Measurements from ENCODE around the gene SMIM35.

SMIM35 gene

GRCh38 chr11:118001494-118001971 is 85.2 kb downstream of the SMIM35 start:
- Mint-ChIP-seq H3K27ac (peak overlapping the region; percentile 98), H3K36me3 (peaks cover 38% of the 10 kb centered on the region), H3K27me3 (no peaks in the 10 kb centered on the region), H3K4me1 (peaks cover 96% of the 10 kb centered on the region), H3K9me3 (peaks cover 5% of the 10 kb centered on the region), H3K4me3 (no peak overlapping the region)
- ATAC-seq, result no peak

- Mint-ChIP-seq H3K4me1 (peaks cover 95% of the 10 kb centered on the region), H3K27ac (peak overlapping the region; percentile 98), H3K27me3 (no peaks in the 10 kb centered on the region), H3K4me3 (no peak overlapping the region), H3K36me3 (peaks cover 44% of the 10 kb centered on the region), H3K9me3 (peaks cover 5% of the 10 kb centered on the region)
- ATAC-seq, result no peak
Observed at GRCh38 chr11:118000850-118001228, 85.9 kb downstream of the SMIM35 start.

GRCh38 chr11:118000067-118000849 is 86.5 kb downstream of the SMIM35 start:
- Mint-ChIP-seq H3K36me3 (peaks cover 50% of the 10 kb centered on the region), H3K4me3 (no peak overlapping the region), H3K4me1 (peaks cover 95% of the 10 kb centered on the region), H3K27me3 (no peaks in the 10 kb centered on the region), H3K9me3 (peaks cover 5% of the 10 kb centered on the region), H3K27ac (peak overlapping the region; percentile 98)
- ATAC-seq, result no peak

GRCh38 chr11:117999354-117999993 is 87.3 kb downstream of the SMIM35 start:
- no peaks in the 10 kb centered on the region for H3K27me3 Mint-ChIP-seq
- H3K27ac Mint-ChIP-seq, result peak overlapping the region; percentile 98

GRCh38 chr11:117998664-117999353 is 88.0 kb downstream of the SMIM35 start:
- Mint-ChIP-seq H3K9me3 (peaks cover 2% of the 10 kb centered on the region), H3K4me1 (peaks cover 88% of the 10 kb centered on the region), H3K4me3 (no peak overlapping the region), H3K27me3 (no peaks in the 10 kb centered on the region), H3K27ac (peak overlapping the region; percentile 98), H3K36me3 (peaks cover 64% of the 10 kb centered on the region)
- ATAC-seq, result no peak

More at GRCh38 chr11:117999354-117999993, 87.3 kb downstream of the SMIM35 start:
- H3K9me3 Mint-ChIP-seq, result peaks cover 5% of the 10 kb centered on the region
- H3K36me3 Mint-ChIP-seq, result peaks cover 58% of the 10 kb centered on the region
- H3K4me1 Mint-ChIP-seq, result peaks cover 89% of the 10 kb centered on the region
- no peak for ATAC-seq
- H3K4me3 Mint-ChIP-seq, result no peak overlapping the region

- Mint-ChIP-seq H3K27me3 (no peaks in the 10 kb centered on the region), H3K36me3 (peaks cover 72% of the 10 kb centered on the region), H3K9me3 (peaks cover 2% of the 10 kb centered on the region), H3K4me3 (peak overlapping the region; percentile 18), H3K4me1 (peaks cover 80% of the 10 kb centered on the region), H3K27ac (peak overlapping the region; percentile 98)
- ATAC-seq, result peak; percentile 47
Observed at GRCh38 chr11:117997823-117998579, 88.8 kb downstream of the SMIM35 start.

GRCh38 chr11:117997406-117997805 is 89.4 kb downstream of the SMIM35 start:
- Mint-ChIP-seq H3K27ac (peak overlapping the region; percentile 98), H3K4me3 (peak overlapping the region; percentile 18), H3K9me3 (peaks cover 2% of the 10 kb centered on the region), H3K4me1 (peaks cover 80% of the 10 kb centered on the region), H3K27me3 (no peaks in the 10 kb centered on the region), H3K36me3 (peaks cover 78% of the 10 kb centered on the region)
- ATAC-seq, result no peak

GRCh38 chr11:117996058-117996457 is 90.7 kb downstream of the SMIM35 start:
- H3K4me3 Mint-ChIP-seq, result no peak overlapping the region
- H3K4me1 Mint-ChIP-seq, result peaks cover 80% of the 10 kb centered on the region
- ATAC-seq, result no peak
- H3K27me3 Mint-ChIP-seq, result no peaks in the 10 kb centered on the region
- peaks cover 92% of the 10 kb centered on the region for H3K36me3 Mint-ChIP-seq
- peaks cover 2% of the 10 kb centered on the region for H3K9me3 Mint-ChIP-seq
- peak overlapping the region; percentile 81 for H3K27ac Mint-ChIP-seq

- peaks cover 96% of the 10 kb centered on the region for H3K36me3 Mint-ChIP-seq
- no peak for ATAC-seq
- peak overlapping the region; percentile 81 for H3K27ac Mint-ChIP-seq
- no peaks in the 10 kb centered on the region for H3K27me3 Mint-ChIP-seq
- H3K4me1 Mint-ChIP-seq, result peaks cover 82% of the 10 kb centered on the region
- peaks cover 2% of the 10 kb centered on the region for H3K9me3 Mint-ChIP-seq
- no peak overlapping the region for H3K4me3 Mint-ChIP-seq
Observed at GRCh38 chr11:117995472-117995871, 91.3 kb downstream of the SMIM35 start.

- ATAC-seq, result no peak
- Mint-ChIP-seq H3K4me1 (peaks cover 78% of the 10 kb centered on the region), H3K9me3 (peaks cover 2% of the 10 kb centered on the region), H3K36me3 (peaks cover 97% of the 10 kb centered on the region), H3K4me3 (no peak overlapping the region), H3K27ac (peak overlapping the region; percentile 56), H3K27me3 (no peaks in the 10 kb centered on the region)
Observed at GRCh38 chr11:117993988-117994745, 92.6 kb downstream of the SMIM35 start.

- Mint-ChIP-seq H3K4me1 (peaks cover 78% of the 10 kb centered on the region), H3K36me3 (peaks cover 97% of the 10 kb centered on the region), H3K4me3 (peak overlapping the region; percentile 75), H3K27ac (peak overlapping the region; percentile 83), H3K9me3 (peaks cover 2% of the 10 kb centered on the region), H3K27me3 (no peaks in the 10 kb centered on the region)
- no peak for ATAC-seq
Observed at GRCh38 chr11:117992620-117993019, 94.1 kb downstream of the SMIM35 start.

- H3K9me3 Mint-ChIP-seq, result no peaks in the 10 kb centered on the region
- H3K4me1 Mint-ChIP-seq, result peaks cover 78% of the 10 kb centered on the region
- H3K36me3 Mint-ChIP-seq, result peaks cover 97% of the 10 kb centered on the region
- no peak for ATAC-seq
- H3K27me3 Mint-ChIP-seq, result no peaks in the 10 kb centered on the region
- H3K27ac Mint-ChIP-seq, result peak overlapping the region; percentile 83
- peak overlapping the region; percentile 75 for H3K4me3 Mint-ChIP-seq
Observed at GRCh38 chr11:117992136-117992535, 94.6 kb downstream of the SMIM35 start.

GRCh38 chr11:117989351-117990102 is 97.2 kb downstream of the SMIM35 start:
- H3K36me3 Mint-ChIP-seq, result peaks cover 86% of the 10 kb centered on the region
- H3K4me1 Mint-ChIP-seq, result peaks cover 72% of the 10 kb centered on the region
- no peak for ATAC-seq
- H3K4me3 Mint-ChIP-seq, result peak overlapping the region; percentile 89
- H3K27ac Mint-ChIP-seq, result peak overlapping the region; percentile 97
- no peaks in the 10 kb centered on the region for H3K9me3 Mint-ChIP-seq
- H3K27me3 Mint-ChIP-seq, result no peaks in the 10 kb centered on the region
